GM03348 (cell line): ENCODE results near the gene SLC17A5.
"Not testable (repeated sequence)": the region's sequence is repeated elsewhere in the genome, so short reads cannot be mapped to it uniquely, and the experiment has no call there.

Source experiments
- DNase-seq: peaks from one replicate; pipeline ENCODE4 v3.0.0; 2012; ENCODE audit warnings: low spot score

Gene SLC17A5

GRCh38 chr6:73565767-73566485, 87.9 kb downstream of the SLC17A5 start:
- DNase-seq = peak; percentile 37

GRCh38 chr6:73564578-73565345, 89.0 kb downstream of the SLC17A5 start:
- DNase-seq = no peak

GRCh38 chr6:73562558-73562957, 91.2 kb downstream of the SLC17A5 start:
- DNase-seq = no peak

- no peak for DNase-seq
Measured at GRCh38 chr6:73560853-73561407, 92.9 kb downstream of the SLC17A5 start.

DNA sequence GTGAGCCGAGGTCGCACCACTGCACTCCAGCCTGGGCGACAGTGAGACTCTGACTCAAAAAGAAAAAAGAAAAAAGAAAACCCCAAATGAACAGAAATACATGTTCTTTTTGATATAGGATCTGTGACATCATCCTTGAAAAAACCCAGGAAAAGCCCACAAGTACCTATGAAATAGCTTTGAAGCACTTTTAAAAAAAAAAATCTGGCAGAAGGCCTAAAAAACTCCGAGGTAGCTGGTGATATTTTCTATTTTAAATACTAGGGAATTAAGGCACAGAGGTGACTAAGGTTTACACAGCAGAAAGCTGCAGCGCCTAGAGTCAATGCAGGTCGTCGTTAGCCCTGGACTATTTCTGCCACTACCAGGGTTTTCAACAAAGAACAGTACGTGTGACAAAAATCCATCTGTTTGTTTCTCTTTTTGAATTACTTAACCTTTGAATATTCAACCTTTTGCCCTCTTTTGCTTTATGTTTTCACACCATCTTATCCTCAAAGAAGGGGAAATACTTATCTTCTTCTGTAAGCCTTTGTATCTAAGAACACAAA, 93.5 kb downstream of the SLC17A5 start:
- no peak for DNase-seq

- not testable (repeated sequence) for DNase-seq
Measured at GRCh38 chr6:73559399-73559794, 94.4 kb downstream of the SLC17A5 start.

DNA sequence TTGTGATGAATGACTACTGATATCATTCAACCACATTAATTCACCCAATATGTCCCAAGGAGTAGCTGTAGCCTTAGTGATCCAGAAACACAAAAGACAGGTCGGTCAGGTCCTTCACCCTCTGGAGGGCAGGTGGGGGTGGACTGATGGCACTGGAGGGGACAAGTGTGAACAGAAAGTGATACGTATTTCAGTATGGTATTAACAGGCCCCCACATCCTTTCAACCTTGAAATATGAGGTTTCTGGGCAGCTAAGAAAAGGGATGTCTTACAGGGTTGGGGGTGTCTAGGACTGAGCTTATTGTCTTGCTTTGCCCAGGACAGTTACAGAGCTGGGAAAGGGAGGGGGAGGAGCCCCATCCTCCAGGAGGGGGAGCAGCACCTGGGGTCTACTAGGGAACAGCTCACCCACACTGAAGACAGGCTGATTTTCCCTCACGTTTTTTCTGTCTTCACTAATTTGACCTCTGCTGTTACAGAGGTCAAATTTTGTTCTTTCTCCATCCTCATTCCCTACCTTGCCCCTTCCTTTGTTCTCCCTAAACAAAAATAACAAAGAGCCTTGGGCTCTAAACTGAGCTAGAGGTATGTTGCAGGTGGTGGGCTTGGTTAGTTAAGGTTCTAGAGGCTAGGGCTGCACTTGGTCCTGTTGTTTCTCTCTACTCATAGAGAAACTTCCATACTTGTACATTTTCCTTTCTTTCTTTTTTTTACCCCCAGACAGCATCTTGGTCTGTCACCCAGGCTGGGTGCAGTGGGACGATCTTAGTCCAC, 95.0 kb downstream of the SLC17A5 start:
- no peak for DNase-seq

GRCh38 chr6:73556836-73557235, 97.0 kb downstream of the SLC17A5 start:
- DNase-seq = no peak

GRCh38 chr6:73555380-73555949, 98.3 kb downstream of the SLC17A5 start:
- not testable (repeated sequence) for DNase-seq

- DNase-seq = not testable (repeated sequence)
Measured at GRCh38 chr6:73551115-73551514, 102.7 kb downstream of the SLC17A5 start.

DNA sequence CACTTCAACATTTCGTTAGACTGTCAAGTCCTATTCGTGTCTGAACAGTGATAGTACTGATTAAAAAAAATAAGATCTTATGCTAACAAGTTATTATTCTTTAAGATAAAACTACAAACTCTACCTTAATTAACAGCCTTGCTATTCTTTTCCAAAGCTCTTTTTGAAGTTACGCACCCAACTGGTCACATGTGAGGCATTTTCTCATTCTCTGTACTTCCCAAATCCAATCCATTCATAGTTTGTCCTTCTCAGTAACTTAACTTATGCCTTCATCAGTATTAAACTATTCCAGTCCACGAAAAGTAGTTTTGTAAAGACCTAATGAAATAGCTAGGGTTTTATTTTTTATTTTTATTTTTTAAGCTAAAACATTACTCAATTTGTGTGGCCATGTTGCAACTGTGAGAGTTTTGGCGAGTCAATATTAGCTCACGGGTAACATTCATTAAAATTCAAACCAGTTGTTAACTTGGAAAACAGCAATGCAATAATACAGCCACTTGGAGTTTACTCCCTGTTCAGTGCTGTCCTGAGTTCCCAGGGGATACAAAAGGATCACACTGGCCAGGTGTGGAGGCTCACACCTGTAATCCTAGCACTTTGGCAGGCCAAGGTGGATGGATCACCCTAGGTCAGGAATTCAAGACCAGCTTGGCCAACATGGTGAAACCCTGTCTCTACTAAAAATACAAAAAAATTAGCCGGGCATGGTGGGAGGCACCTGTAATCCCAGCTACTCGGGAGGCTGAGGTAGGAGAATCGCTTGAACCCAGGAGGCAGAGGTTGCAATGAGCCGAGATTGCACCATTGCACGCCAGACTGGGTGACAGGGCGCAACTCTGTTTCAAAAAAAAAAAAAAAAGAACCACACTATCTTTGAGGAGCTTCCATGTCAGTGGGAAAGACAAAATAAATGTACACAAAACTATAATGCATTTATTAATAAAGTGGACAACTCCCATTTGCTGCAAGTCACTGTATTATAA, 105.0 kb downstream of the SLC17A5 start:
- no peak for DNase-seq

DNA sequence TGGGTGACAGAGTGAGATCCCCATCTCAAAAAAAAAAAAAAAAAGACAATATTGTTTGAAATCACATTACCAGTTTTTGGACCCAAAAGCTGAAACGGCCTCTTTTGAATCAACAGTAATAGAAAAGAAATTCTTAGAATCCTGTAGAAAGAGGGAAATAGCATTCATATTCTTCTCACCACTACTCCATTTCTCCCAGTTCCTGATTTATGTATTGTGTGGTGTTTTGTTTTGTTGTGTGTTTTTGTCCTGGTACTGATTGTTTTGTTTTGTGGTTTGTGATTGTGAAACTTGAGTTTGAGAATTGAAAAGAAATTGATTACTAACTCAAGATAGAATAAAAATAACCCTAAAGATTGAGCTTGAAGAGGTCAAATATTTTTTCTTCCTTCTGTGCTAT, 106.8 kb downstream of the SLC17A5 start:
- no peak for DNase-seq
